Naive thymus-derived CD8-positive, alpha-beta T cell (primary cell): ENCODE measurements around the gene ADCY4. TPM values are rescaled to one million over a fixed set of nuclear protein-coding genes. Genes with fewer than 3 reads are reported as not detected.
"Not testable (repeated sequence)": the region's sequence is repeated elsewhere in the genome, so short reads cannot be mapped to it uniquely, and the experiment has no call there.

Experiments
- ATAC-seq, 2 donors: fragments of 150-1000 bp; cut with Tn5 transposase in 1 of 2; sonication (Bioruptor Pico), chemical (Tn5 transposase) in 1 of 2; 1 replicate in 1 of 2; 2 replicates in 1 of 2; pipeline ENCODE4 v1.10.0; 2021; ENCODE audit warnings: mild to moderate bottlenecking in 2 of 2, moderate library complexity in 2 of 2
- POLR2A ChIA-PET: fragments of 350-600 bp; sonication (Branson Sonifier 250); formaldehyde crosslinking; loops from one replicate; lab custom pipeline; 2021; ENCODE audit warnings: antibody characterized with exemption; lab: Charles Lee
- DNase-seq, 10 donors: peaks; one replicate each; pipeline versions ENCODE4 v3.0.0 to v3.0.0-alpha.2; 2020 to 2022
- H3K27ac Mint-ChIP-seq, 10 donors: one replicate each; pipeline ENCODE4 v1.8.0; 2020 to 2022; ENCODE audit warnings: mild to moderate bottlenecking in 10 of 10, mixed read lengths in 10 of 10, moderate library complexity in 4 of 10, inconsistent platforms in 1 of 10
- H3K27me3 Mint-ChIP-seq, 5 donors: one replicate each; pipeline ENCODE4 v1.8.0; 2021 to 2022; ENCODE audit warnings: mixed read lengths in 5 of 5
- H3K36me3 Mint-ChIP-seq, 3 donors: one replicate each; pipeline ENCODE4 v1.8.0; 2020 to 2022; ENCODE audit warnings: mixed read lengths in 3 of 3, mild to moderate bottlenecking in 2 of 3, inconsistent platforms in 1 of 3
- H3K4me1 Mint-ChIP-seq, 4 donors: one replicate each; pipeline ENCODE4 v1.8.0; 2021 to 2022; ENCODE audit warnings: mixed read lengths in 4 of 4
- H3K4me3 Mint-ChIP-seq, 10 donors: one replicate each; pipeline ENCODE4 v1.8.0; 2020 to 2022; ENCODE audit warnings: mild to moderate bottlenecking in 10 of 10, mixed read lengths in 10 of 10, moderate library complexity in 6 of 10, inconsistent platforms in 1 of 10
- H3K9me3 Mint-ChIP-seq, 9 donors: one replicate each; pipeline ENCODE4 v1.8.0; 2020 to 2022; ENCODE audit warnings: mixed read lengths in 9 of 9, mild to moderate bottlenecking in 3 of 9, inconsistent platforms in 1 of 9, moderate library complexity in 1 of 9
- polyA plus RNA-seq, 3 donors: library from polyadenylated mRNA; unstranded; fragments of 300-500 nt; fragmentation: Illumina TruSeq; gene quantifications; one replicate each; pipeline ENCODE4 v1.2.3, GENCODE V29; 2021
- total RNA-seq, 8 experiments: library from RNA in 2 of 8; stranded (reverse) in 2 of 8; gene quantifications; one replicate each; pipeline ENCODE4 v1.2.3 and lab custom pipeline; 2021 to 2026

Gene ADCY4
- total and polyA plus RNA-seq, 5 experiments from 2014 or later, result 0.08 to 4.7 (median 0.28) TPM

DNA sequence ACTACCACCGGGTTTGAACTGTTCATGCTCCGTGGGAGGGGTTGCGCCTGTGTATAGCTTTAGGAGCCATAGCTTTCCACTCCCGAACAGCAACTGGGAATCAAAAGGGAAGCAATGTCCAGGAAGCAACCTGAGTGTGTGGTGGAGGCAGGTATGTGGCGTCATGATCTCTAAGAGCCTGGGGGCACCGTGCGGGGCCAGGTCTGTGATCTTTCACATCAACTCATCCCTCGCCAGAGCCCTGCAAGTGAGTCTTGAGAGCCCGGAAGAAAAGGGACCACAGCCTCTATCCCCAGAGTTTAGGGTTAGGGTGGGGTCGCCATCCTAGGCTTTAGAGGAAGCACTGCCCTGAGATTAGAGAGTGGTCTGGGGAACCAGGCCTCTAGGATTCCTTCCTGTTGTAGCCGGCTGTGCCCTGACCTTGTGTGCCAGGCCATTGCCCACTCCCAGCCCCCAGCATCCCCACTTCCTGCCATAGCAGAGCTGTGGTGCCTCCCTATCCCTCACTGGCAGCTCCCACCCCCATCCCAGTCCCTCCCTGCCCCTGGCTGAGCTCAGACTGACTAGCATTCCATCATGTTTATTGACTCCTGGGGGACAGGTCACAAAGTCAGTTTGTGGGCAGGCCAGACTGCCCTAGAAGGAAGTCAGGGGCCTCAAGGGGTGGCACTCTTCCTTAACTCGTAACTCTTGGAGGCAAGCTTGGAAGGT lies 745 bp upstream of the ADCY4 start:
- POLR2A ChIA-PET, result interaction anchor here (0.6 to 7.0 kb wide), 4 partner anchors 91 to 100 kb away, joined by 4 to 99 read pairs (median 28); partner anchors contain the start of genes CBLN3 and KHNYN
- ATAC-seq, result no peak
- H3K4me3 Mint-ChIP-seq, result peak overlapping the region in 8 of 10 donors; percentile 8 to 73 (median 54)
- DNase-seq, result no peak
- H3K36me3 Mint-ChIP-seq, result peaks cover 0 to 31% (median 7%) of the 10 kb centered on the region in 3 donors
- peak overlapping the region in 1 of 10 donors; percentile 52 for H3K27ac Mint-ChIP-seq
- H3K9me3 Mint-ChIP-seq, result no peaks in the 10 kb centered on the region
- peaks cover 10 to 34% (median 18%) of the 10 kb centered on the region in 5 donors for H3K27me3 Mint-ChIP-seq
- peaks cover 18 to 67% (median 61%) of the 10 kb centered on the region in 4 donors for H3K4me1 Mint-ChIP-seq

DNA sequence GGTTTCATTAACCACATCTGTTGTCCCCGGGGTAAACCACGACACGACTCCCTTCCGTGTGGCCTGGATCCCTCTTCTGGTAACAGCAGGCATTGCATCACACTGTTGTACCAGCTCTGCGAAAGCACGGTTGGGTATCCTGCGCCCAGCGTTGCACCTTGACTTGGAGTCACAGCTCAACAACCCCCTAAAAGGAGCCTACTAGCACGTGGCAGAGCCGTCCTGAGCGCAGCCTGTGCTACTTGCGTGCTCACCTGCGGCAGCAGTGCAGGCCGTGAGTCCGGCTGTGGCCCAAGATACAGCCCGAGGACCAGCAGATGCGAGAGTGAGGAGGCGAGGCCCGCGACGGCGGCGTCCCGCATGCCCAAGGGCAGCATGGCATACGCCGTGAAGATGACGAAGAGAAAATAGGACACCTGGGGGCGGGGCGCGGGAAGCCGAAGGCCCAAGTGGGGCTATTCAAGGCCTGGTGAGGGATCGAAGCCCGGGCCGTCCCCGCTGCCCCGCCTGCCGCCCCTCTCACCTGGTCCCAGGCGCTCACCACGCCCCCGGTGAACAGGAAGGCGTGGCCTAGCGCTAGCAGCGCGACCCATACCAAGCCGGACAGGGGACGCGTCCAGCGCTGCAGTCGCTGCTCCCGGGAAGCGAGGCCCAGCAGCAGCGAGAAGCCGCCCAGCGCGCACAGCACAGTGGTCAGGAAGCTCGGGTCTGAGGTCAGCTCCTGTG lies 2.4 kb downstream of the ADCY4 start:
- POLR2A ChIA-PET, result interaction anchor here (0.5 to 5.4 kb wide), 18 partner anchors 11 to 1232 kb away, joined by 3 to 99 read pairs (median 4); partner anchors contain the start of genes CBLN3, CHMP4A, DHRS1 and IPO4
- Mint-ChIP-seq H3K4me3 (peak overlapping the region; percentile 72 to 93 (median 84)), H3K27me3 (peaks cover 15 to 59% (median 22%) of the 10 kb centered on the region in 5 donors), H3K9me3 (no peaks in the 10 kb centered on the region), H3K27ac (peak overlapping the region; percentile 4 to 94 (median 67)), H3K36me3 (peaks cover 0 to 19% (median 7%) of the 10 kb centered on the region in 3 donors), H3K4me1 (peaks cover 19 to 75% (median 55%) of the 10 kb centered on the region in 4 donors)
- DNase-seq, result peak; percentile 57 to 93 (median 88)
- peak; percentile 86 to 92 for ATAC-seq

DNA sequence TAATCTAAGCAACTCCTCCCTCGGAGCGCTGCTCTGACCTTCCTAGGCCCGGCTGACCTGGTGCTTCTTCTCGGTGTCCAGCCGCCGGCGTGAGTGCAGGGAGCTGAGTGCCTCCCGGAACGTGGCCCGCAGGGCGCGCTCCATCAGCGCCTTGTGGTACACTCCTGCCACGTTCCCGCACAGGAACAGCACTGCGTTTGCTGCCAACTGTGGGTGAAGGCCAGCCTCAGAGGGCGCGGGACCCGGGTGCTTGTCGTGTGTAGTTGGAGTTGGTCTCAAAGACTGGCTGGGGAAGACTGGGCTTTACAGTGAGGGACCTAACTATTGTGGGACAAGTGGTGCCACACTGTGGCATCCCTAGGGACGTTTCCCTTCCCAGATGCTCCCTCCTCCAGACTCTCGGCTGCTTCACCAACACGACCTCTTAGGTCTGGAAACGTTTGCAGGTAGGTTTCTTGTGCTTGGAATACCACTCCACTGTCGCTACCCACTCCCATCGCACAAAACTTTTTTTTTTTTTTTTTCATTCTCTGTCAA lies 3.1 kb downstream of the ADCY4 start:
- H3K36me3 Mint-ChIP-seq, result peaks cover 0 to 13% (median 7%) of the 10 kb centered on the region in 3 donors
- H3K27ac Mint-ChIP-seq, result peak overlapping the region; percentile 7 to 94 (median 67)
- peaks cover 15 to 59% (median 22%) of the 10 kb centered on the region in 5 donors for H3K27me3 Mint-ChIP-seq
- DNase-seq, result no peak
- H3K9me3 Mint-ChIP-seq, result no peaks in the 10 kb centered on the region
- POLR2A ChIA-PET, result interaction anchor here (0.5 to 5.4 kb wide), 12 partner anchors 10 to 1231 kb away, joined by 3 to 99 read pairs (median 4); partner anchors contain the start of genes CBLN3, CHMP4A, DHRS1 and KHNYN
- no peak for ATAC-seq
- peak overlapping the region; percentile 72 to 93 (median 84) for H3K4me3 Mint-ChIP-seq
- peaks cover 23 to 81% (median 60%) of the 10 kb centered on the region in 4 donors for H3K4me1 Mint-ChIP-seq

DNA sequence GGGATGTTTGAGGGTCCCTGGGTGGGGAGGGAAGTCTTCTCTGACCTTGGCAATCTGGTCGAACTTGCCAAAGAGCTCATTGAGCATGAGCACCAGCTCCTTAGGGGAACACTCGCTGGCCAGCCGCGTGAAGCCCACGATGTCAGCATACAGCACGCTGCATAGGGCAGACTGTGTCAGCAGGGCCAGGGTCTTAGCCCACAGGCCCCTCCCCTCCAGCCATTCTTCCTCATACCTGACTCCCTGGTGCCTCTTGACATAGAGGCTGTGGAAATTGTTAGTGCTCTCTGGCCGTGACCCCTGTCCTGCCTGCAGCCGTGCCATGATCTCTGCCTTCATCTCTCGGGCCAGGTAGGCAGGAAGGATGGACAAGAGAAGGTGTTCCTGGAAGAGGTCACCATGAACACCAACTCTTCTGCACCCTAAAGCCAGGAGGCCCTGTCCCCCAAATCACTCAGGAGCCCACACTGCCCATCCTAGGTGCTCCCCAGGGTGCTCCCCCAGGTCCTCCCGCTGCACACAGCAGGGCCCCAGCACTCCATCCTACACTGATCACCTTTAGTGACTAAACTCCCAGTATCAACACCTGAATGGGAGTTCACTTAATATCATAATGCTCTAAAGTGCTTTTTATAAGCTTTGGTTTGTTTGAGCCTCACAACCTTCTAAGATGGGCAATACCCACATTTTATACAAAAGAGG lies 3.7 kb downstream of the ADCY4 start:
- peaks cover 22 to 78% (median 58%) of the 10 kb centered on the region in 4 donors for H3K4me1 Mint-ChIP-seq
- peaks cover 15 to 59% (median 22%) of the 10 kb centered on the region in 5 donors for H3K27me3 Mint-ChIP-seq
- peaks cover 0 to 7% (median 1%) of the 10 kb centered on the region in 3 donors for H3K36me3 Mint-ChIP-seq
- DNase-seq, result no peak
- POLR2A ChIA-PET, result interaction anchor here (0.6 to 5.4 kb wide), 5 partner anchors 20 to 106 kb away, joined by 3 to 99 read pairs (median 33); partner anchors contain the start of genes CBLN3, KHNYN, LTB4R and LTB4R2
- H3K9me3 Mint-ChIP-seq, result no peaks in the 10 kb centered on the region
- ATAC-seq, result no peak
- peak overlapping the region in 2 of 10 donors; percentile 29 to 36 for H3K4me3 Mint-ChIP-seq
- H3K27ac Mint-ChIP-seq, result peak overlapping the region in 2 of 10 donors; percentile 27 to 76

DNA sequence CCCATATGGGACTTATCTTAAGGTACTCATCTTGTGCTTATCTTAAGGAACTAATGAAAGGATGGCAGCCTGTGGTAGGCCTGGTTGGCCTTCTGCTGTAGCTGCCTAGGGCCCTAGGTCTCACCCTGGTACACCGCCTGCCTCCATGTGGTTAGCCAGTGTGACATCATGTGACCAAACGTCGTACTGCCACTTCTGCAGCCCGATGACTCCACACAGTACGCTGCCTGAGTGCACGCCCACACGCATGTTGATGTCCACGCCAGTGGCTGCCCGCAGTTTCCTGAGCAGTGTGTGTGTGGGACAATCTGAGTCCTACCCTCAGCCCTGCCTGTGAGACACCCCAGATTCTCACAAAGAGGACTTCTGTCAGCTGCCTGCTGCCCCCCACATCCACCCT lies 5.1 kb downstream of the ADCY4 start:
- H3K27me3 Mint-ChIP-seq, result peaks cover 10 to 49% (median 15%) of the 10 kb centered on the region in 5 donors
- peak in 2 of 10 donors; percentile 43 to 75 for DNase-seq
- POLR2A ChIA-PET, result interaction anchor here (1.9 to 2.7 kb wide), 2 partner anchors 19 to 101 kb away, joined by 7 to 9 read pairs; partner anchors contain the start of genes LTB4R and LTB4R2
- peaks cover 19 to 73% (median 51%) of the 10 kb centered on the region in 4 donors for H3K4me1 Mint-ChIP-seq
- no peaks in the 10 kb centered on the region for H3K9me3 Mint-ChIP-seq
- H3K36me3 Mint-ChIP-seq, result no peaks in the 10 kb centered on the region
- peak overlapping the region in 2 of 10 donors; percentile 54 to 87 for H3K27ac Mint-ChIP-seq
- peak overlapping the region in 4 of 10 donors; percentile 15 to 77 (median 36) for H3K4me3 Mint-ChIP-seq
- no peak for ATAC-seq

DNA sequence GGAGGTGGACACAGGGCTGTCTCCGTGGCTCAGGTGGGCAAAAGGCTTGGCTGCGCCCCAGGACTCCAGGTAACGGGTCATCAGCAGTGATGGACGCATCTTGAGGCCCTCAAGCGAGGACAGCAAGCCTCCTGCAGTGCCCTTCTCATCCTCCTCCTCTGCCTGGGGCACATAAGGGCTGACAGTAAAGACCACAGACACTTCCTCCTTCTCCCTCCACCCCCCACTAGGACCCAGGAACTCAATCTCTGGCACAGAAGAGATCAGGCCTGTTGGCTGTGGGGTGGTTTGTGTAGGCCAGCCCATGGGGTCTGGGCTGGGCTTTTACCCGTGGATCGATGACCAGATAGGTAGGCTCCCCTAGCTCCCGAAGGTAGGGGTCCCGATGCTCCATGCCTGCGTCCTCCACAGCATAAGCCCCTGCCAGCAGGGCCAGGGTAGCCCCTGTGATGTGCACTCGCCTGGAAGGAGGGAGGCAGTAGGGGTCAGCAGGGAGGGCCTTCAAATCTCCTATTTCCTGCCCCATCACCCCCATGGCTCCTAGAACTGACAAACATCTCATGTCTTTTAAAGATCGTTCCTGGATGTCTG lies 5.7 kb downstream of the ADCY4 start:
- DNase-seq (no peak), ATAC-seq (no peak)
- H3K4me1 Mint-ChIP-seq, result peaks cover 19 to 71% (median 46%) of the 10 kb centered on the region in 4 donors
- no peaks in the 10 kb centered on the region for H3K9me3 Mint-ChIP-seq
- H3K4me3 Mint-ChIP-seq, result peak overlapping the region in 4 of 10 donors; percentile 15 to 77 (median 36)
- H3K27me3 Mint-ChIP-seq, result peaks cover 11 to 47% (median 14%) of the 10 kb centered on the region in 5 donors
- POLR2A ChIA-PET, result interaction anchor here (0.6 to 2.7 kb wide), 5 partner anchors 19 to 112 kb away, joined by 3 to 9 read pairs (median 4); partner anchors contain the start of genes CBLN3, KHNYN, LTB4R and LTB4R2
- no peaks in the 10 kb centered on the region for H3K36me3 Mint-ChIP-seq
- peak overlapping the region in 2 of 10 donors; percentile 54 to 87 for H3K27ac Mint-ChIP-seq

DNA sequence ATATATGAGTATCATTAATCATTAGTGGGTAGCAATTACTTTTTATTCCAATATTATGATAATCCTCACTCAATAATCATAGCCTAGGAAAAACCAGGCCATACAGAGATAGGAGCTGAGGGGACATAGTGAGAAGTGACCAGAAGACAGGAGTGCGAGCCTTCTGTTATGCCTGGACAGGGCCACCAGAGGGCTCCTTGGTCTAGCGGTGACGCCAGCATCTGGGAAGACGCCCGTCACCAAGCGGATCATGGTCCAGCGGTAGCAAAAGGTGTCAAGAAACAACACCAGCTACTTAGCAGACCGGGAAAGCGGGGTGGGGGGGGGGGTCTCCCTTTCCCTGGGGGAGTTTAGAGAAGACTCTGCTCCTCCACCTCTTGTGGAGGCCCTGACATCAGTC lies 7.0 kb downstream of the ADCY4 start:
- POLR2A ChIA-PET, result interaction anchor here (2.7 kb wide), 1 partner anchor 103 kb away, joined by 9 read pairs; no protein-coding TSS in a partner anchor
- Mint-ChIP-seq H3K4me1 (peaks cover 19 to 58% (median 40%) of the 10 kb centered on the region in 4 donors), H3K27me3 (peaks cover 11 to 54% (median 13%) of the 10 kb centered on the region in 5 donors)
- not testable (repeated sequence) for DNase-seq, H3K9me3 Mint-ChIP-seq, ATAC-seq, H3K36me3 Mint-ChIP-seq, H3K27ac Mint-ChIP-seq, H3K4me3 Mint-ChIP-seq

DNA sequence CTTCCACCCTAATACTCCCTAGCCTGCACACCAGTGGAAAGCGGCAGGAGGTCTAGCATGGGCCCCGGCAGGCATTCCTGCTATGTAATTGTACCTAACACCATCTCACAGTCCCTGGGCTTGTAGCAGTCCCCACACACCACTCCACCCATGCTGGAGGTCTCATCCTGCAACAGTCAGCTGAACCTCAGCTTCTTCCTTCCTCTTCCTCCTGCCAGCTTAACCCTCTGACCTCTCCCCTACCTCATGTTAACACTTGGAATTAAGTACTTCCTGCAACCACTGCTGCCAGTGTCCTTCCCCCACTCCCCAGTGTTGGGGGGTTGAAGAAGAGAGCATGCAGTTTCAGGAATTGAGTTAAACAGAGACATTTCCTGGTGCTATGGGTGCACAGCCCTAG lies 7.6 kb downstream of the ADCY4 start:
- Mint-ChIP-seq H3K4me3 (peak overlapping the region in 7 of 10 donors; percentile 5 to 65 (median 44)), H3K36me3 (no peaks in the 10 kb centered on the region), H3K27ac (peak overlapping the region in 6 of 10 donors; percentile 5 to 86 (median 48)), H3K9me3 (no peaks in the 10 kb centered on the region), H3K4me1 (peaks cover 18 to 54% (median 35%) of the 10 kb centered on the region in 4 donors), H3K27me3 (peaks cover 8 to 55% (median 10%) of the 10 kb centered on the region in 5 donors)
- POLR2A ChIA-PET, result interaction anchor here (2.7 kb wide), 1 partner anchor 104 kb away, joined by 9 read pairs; no protein-coding TSS in a partner anchor
- ATAC-seq (no peak), DNase-seq (no peak)

DNA sequence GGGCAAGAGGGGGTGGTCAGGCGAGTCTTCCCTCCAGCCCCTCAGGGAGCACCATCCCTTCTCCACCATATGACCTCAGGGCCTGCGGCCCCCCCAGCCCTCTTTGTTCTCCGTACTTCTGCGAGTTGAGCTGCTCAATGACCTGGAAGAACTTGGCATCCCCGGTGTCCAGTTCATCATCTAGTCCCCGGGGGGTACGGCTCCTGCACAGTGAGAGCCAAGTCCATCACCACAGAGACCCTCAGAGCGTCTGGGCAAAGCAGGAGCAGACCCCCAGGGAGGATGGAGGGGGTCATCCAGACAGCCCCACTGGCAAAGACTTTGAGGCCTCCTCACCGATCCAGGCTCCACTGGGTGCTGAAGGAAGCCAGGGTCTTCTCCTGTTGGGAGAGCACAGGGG lies 8.9 kb downstream of the ADCY4 start:
- H3K9me3 Mint-ChIP-seq, result no peaks in the 10 kb centered on the region
- peaks cover 5 to 47% (median 7%) of the 10 kb centered on the region in 5 donors for H3K27me3 Mint-ChIP-seq
- no peaks in the 10 kb centered on the region for H3K36me3 Mint-ChIP-seq
- H3K27ac Mint-ChIP-seq, result peak overlapping the region in 1 of 10 donors; percentile 15
- DNase-seq (no peak), ATAC-seq (no peak)
- H3K4me1 Mint-ChIP-seq, result peaks cover 10 to 42% (median 24%) of the 10 kb centered on the region in 4 donors
- POLR2A ChIA-PET, result no interaction called here
- no peak overlapping the region for H3K4me3 Mint-ChIP-seq

DNA sequence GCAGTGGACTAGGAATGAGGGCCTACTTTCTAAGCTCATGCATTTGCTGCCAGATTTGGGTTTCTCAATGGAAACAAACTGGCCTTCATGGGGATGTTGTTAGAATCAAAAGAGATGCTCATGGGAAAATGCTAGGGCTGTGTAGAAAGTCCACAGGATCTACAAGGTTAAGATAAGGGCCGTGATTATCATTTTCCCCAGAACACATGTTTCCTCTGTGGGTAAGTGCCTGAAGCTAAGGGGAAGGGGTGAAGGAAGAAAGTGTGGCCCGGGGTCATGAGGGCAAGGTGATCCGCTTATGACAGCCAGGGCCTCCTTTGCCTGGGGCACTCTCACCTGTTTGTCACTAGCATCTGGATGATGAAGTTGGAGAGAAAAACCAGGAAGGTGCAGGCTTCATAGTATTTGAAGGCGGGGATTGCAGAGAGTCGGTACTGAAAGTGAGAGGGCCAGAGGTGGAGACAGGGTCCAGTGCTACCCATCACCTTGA lies 9.8 kb downstream of the ADCY4 start:
- POLR2A ChIA-PET, result interaction anchor here (1.3 kb wide), 1 partner anchor 14 kb away, joined by 3 read pairs; the partner anchor contains the start of gene LTB4R
- Mint-ChIP-seq H3K4me3 (no peak overlapping the region), H3K9me3 (no peaks in the 10 kb centered on the region), H3K27me3 (peaks cover 2 to 39% (median 3%) of the 10 kb centered on the region in 5 donors), H3K27ac (no peak overlapping the region), H3K4me1 (peaks cover 10 to 36% (median 19%) of the 10 kb centered on the region in 4 donors), H3K36me3 (no peaks in the 10 kb centered on the region)
- no peak for DNase-seq
- ATAC-seq, result no peak
